ENCODE measurements around the gene PIK3C2G.
"Not testable (repeated sequence)": the region's sequence is repeated elsewhere in the genome, so short reads cannot be mapped to it uniquely, and the experiment has no call there.

Gene PIK3C2G

GRCh38 chr12:18261273-18261672 is at the start of gene PIK3C2G:
Gene PIK3C2G (plus strand): TSS chr12:18261518. CDS start chr12:18282082, 20,564 bp downstream.
- no peak for DNase-seq (ENCODE audit: low spot score)

- no peak for DNase-seq (ENCODE audit: low spot score)
Measured at GRCh38 chr12:18217966-18218365, 43.4 kb upstream of the PIK3C2G start.

GRCh38 chr12:18221726-18222125 is 39.6 kb upstream of the PIK3C2G start:
- no peak for DNase-seq (ENCODE audit: low spot score)

- DNase-seq (ENCODE audit: low spot score), result no peak
Measured at GRCh38 chr12:18222699-18223098, 38.6 kb upstream of the PIK3C2G start.

GRCh38 chr12:18224745-18225144 is 36.6 kb upstream of the PIK3C2G start:
- DNase-seq (ENCODE audit: low spot score), result no peak

- DNase-seq (ENCODE audit: low spot score), result no peak
Measured at GRCh38 chr12:18239526-18239925, 21.8 kb upstream of the PIK3C2G start.

- DNase-seq (ENCODE audit: low spot score), result no peak
Measured at GRCh38 chr12:18242380-18243089, 18.8 kb upstream of the PIK3C2G start.

GRCh38 chr12:18243238-18243637 is 18.1 kb upstream of the PIK3C2G start:
- DNase-seq (ENCODE audit: low spot score), result no peak

- no peak for DNase-seq (ENCODE audit: low spot score)
Measured at GRCh38 chr12:18246066-18246465, 15.3 kb upstream of the PIK3C2G start.

GRCh38 chr12:18250313-18250916 is 10.9 kb upstream of the PIK3C2G start:
- DNase-seq (ENCODE audit: low spot score), result no peak

GRCh38 chr12:18254081-18254480 is 7.2 kb upstream of the PIK3C2G start:
- DNase-seq (ENCODE audit: low spot score), result no peak

- not testable (repeated sequence) for DNase-seq (ENCODE audit: low spot score)
Measured at GRCh38 chr12:18255004-18255403, 6.3 kb upstream of the PIK3C2G start.

GRCh38 chr12:18257251-18257650 is 4.1 kb upstream of the PIK3C2G start:
- no peak for DNase-seq (ENCODE audit: low spot score)

- DNase-seq (ENCODE audit: low spot score), result no peak
Measured at GRCh38 chr12:18258929-18259328, 2.4 kb upstream of the PIK3C2G start.

GRCh38 chr12:18259906-18260682 is 1.2 kb upstream of the PIK3C2G start:
- no peak for DNase-seq (ENCODE audit: low spot score)

GRCh38 chr12:18261906-18262305 is 588 bp downstream of the PIK3C2G start:
- no peak for DNase-seq (ENCODE audit: low spot score)

GRCh38 chr12:18262514-18262913 is 1.2 kb downstream of the PIK3C2G start:
- no peak for DNase-seq (ENCODE audit: low spot score)

GRCh38 chr12:18264581-18265075 is 3.3 kb downstream of the PIK3C2G start:
- no peak for DNase-seq (ENCODE audit: low spot score)

GRCh38 chr12:18267427-18268099 is 6.2 kb downstream of the PIK3C2G start:
- no peak for DNase-seq (ENCODE audit: low spot score)

- no peak for DNase-seq (ENCODE audit: low spot score)
Measured at GRCh38 chr12:18270958-18271460, 9.7 kb downstream of the PIK3C2G start.

GRCh38 chr12:18275981-18276380 is 14.7 kb downstream of the PIK3C2G start:
- DNase-seq (ENCODE audit: low spot score), result no peak

GRCh38 chr12:18277196-18277595 is 15.9 kb downstream of the PIK3C2G start:
- DNase-seq (ENCODE audit: low spot score), result no peak

Data from ecto neural progenitor cell (in vitro differentiated cells).